Lower lobe of right lung (tissue), 2 donors: Measurements from ENCODE around the gene TYW5. TPM values are rescaled to one million over a fixed set of nuclear protein-coding genes. Genes with fewer than 3 reads are reported as not detected.

Experiments
- ATAC-seq, 2 donors: fragments of 200-7000 bp; cut with Tn5 transposase; one replicate each; pipeline ENCODE4 v1.9.1; 2020 to 2022; ENCODE audit warnings: mild to moderate bottlenecking in 2 of 2, moderate library complexity in 2 of 2
- DNase-seq: peaks from one replicate; pipeline ENCODE4 v3.0.0-alpha.2; 2020
- H3K27ac ChIP-seq: fragments of 200-600 bp; one replicate; pipeline ENCODE4 v1.8.0; 2022
- H3K27me3 ChIP-seq: fragments of 200-600 bp; one replicate; pipeline ENCODE4 v1.8.0; 2022; ENCODE audit warnings: low read depth
- H3K36me3 ChIP-seq: fragments of 200-600 bp; one replicate; pipeline ENCODE4 v1.8.0; 2022; ENCODE audit warnings: mild to moderate bottlenecking
- H3K4me1 ChIP-seq: fragments of 200-600 bp; one replicate; pipeline ENCODE4 v1.8.0; 2022
- H3K4me3 ChIP-seq: fragments of 200-600 bp; one replicate; pipeline ENCODE4 v1.8.0; 2022; ENCODE audit warnings: mild to moderate bottlenecking
- H3K9me3 ChIP-seq: fragments of 200-600 bp; one replicate; pipeline ENCODE4 v1.8.0; 2022
- CTCF ChIP-seq: fragments of 200-600 bp; IDR thresholded peaks from one replicate; pipeline ENCODE4 v1.8.0; 2022; ENCODE audit warnings: antibody characterized with exemption, mild to moderate bottlenecking
- intact Hi-C: fragments of 100-400 bp; cut with DNase I; formaldehyde crosslinking; loops from one replicate; pipeline ENCODE4 v1.11.0; 2022
- total RNA-seq: library from RNA; stranded (reverse); fragmentation: NEBNext Ultra II Directional; extraction: Animal tissue kit (Norgen Biotek cat#: 25700); gene quantifications from one replicate; pipeline ENCODE4 v1.2.1, GENCODE V29; 2021
- donor health status: DM: no; HTN: yes; CAD: no; lungs with severe emphysema.

The TYW5 gene
- total RNA-seq, 1 donor from 2014 or later = 5.8 TPM

GRCh38 chr2:199910338-199911051, 44.8 kb downstream of the TYW5 start:
- intact Hi-C loops = no loop called here
- Histone ChIP-seq H3K9me3 (no peaks in the 10 kb centered on the region), H3K36me3 (no peaks in the 10 kb centered on the region), H3K4me1 (peaks cover 28% of the 10 kb centered on the region), H3K4me3 (peak overlapping the region; percentile 84), H3K27ac (peak overlapping the region; percentile 94), H3K27me3 (no peaks in the 10 kb centered on the region)
- ATAC-seq (no peak), DNase-seq (no peak)
- TF ChIP-seq CTCF = no peak

GRCh38 chr2:199907008-199907714, 48.1 kb downstream of the TYW5 start:
- intact Hi-C loops = no loop called here
- H3K4me1 ChIP-seq = peaks cover 6% of the 10 kb centered on the region
- no peaks in the 10 kb centered on the region for H3K27me3 ChIP-seq
- H3K36me3 ChIP-seq = no peaks in the 10 kb centered on the region
- H3K27ac ChIP-seq = no peak overlapping the region
- TF ChIP-seq CTCF = no peak
- DNase-seq (no peak), ATAC-seq (no peak)
- H3K9me3 ChIP-seq = no peaks in the 10 kb centered on the region
- H3K4me3 ChIP-seq = no peak overlapping the region

GRCh38 chr2:199903111-199903510, 52.2 kb downstream of the TYW5 start:
- Histone ChIP-seq H3K9me3 (no peaks in the 10 kb centered on the region), H3K36me3 (no peaks in the 10 kb centered on the region), H3K27ac (no peak overlapping the region), H3K27me3 (no peaks in the 10 kb centered on the region), H3K4me1 (no peaks in the 10 kb centered on the region), H3K4me3 (no peak overlapping the region)
- DNase-seq = no peak
- intact Hi-C loops = no loop called here
- no peak for ATAC-seq
- TF ChIP-seq CTCF = no peak

- Histone ChIP-seq H3K9me3 (no peaks in the 10 kb centered on the region), H3K36me3 (no peaks in the 10 kb centered on the region), H3K4me3 (no peak overlapping the region), H3K4me1 (no peaks in the 10 kb centered on the region), H3K27ac (no peak overlapping the region), H3K27me3 (no peaks in the 10 kb centered on the region)
- ATAC-seq (no peak), DNase-seq (no peak)
- no peak for TF ChIP-seq CTCF
- intact Hi-C loops = no loop called here
Measured at GRCh38 chr2:199902486-199903110, 52.7 kb downstream of the TYW5 start.

GRCh38 chr2:199901942-199902341, 53.3 kb downstream of the TYW5 start:
- intact Hi-C loops = no loop called here
- DNase-seq (no peak), ATAC-seq (no peak)
- Histone ChIP-seq H3K4me1 (no peaks in the 10 kb centered on the region), H3K9me3 (no peaks in the 10 kb centered on the region), H3K27ac (no peak overlapping the region), H3K4me3 (no peak overlapping the region), H3K27me3 (no peaks in the 10 kb centered on the region), H3K36me3 (no peaks in the 10 kb centered on the region)
- no peak for TF ChIP-seq CTCF
